A673 (cell line): ENCODE data around the gene CDR2. TPM values are rescaled to one million over a fixed set of nuclear protein-coding genes. Genes with fewer than 3 reads are reported as not detected.
A peak's percentile ranks its signal among the peaks of the same experiment; 100 is the strongest.

Source experiments
- BruUV-seq: library from RNA; stranded (reverse); fragments of 400-500 nt; replicated peaks from 2 replicates; lab custom pipeline; 2021; lab: Mats Ljungman, UMichigan
- CTCF ChIA-PET: fragments of 300-600 bp; sonication (Branson Sonifier 250); formaldehyde crosslinking; loops from one replicate; lab custom pipeline; 2022; ENCODE audit warnings: antibody characterized with exemption; lab: Charles Lee
- POLR2A ChIA-PET: fragments of 300-600 bp; sonication (Branson Sonifier 250); formaldehyde crosslinking; loops from one replicate; lab custom pipeline; 2022; ENCODE audit warnings: antibody characterized with exemption; ENCODE audit not compliant: low non-redundant PET; lab: Charles Lee
- DNase-seq: peaks from one replicate; pipeline ENCODE4 v3.0.0-alpha.2; 2015; ENCODE audit warnings: low spot score
- H3K27ac ChIP-seq: fragments of 200-600 bp; sonication (generic); 2 replicates; pipeline ENCODE4 v1.5.1; 2016; ENCODE audit warnings: mixed run types, low read depth, mild to moderate bottlenecking, mixed read lengths, antibody characterized with exemption, low read length; ENCODE audit not compliant: poor library complexity, severe bottlenecking
- H3K27me3 ChIP-seq: fragments of 200-600 bp; sonication (generic); replicated peaks from 2 replicates; pipeline ENCODE4 v1.6.1; 2017; ENCODE audit warnings: mixed run types, low read depth, mild to moderate bottlenecking, mixed read lengths, antibody characterized with exemption, low read length; ENCODE audit not compliant: insufficient read depth, poor library complexity
- H3K36me3 ChIP-seq: fragments of 200-600 bp; sonication (generic); 2 replicates; pipeline ENCODE4 v1.6.1; 2016; ENCODE audit warnings: mixed run types, mild to moderate bottlenecking, mixed read lengths, antibody characterized with exemption, low read length; ENCODE audit not compliant: insufficient read depth, poor library complexity, severe bottlenecking
- H3K4me1 ChIP-seq: fragments of 200-600 bp; sonication (generic); 2 replicates; pipeline ENCODE4 v1.6.1; 2017; ENCODE audit warnings: mixed run types, mild to moderate bottlenecking, mixed read lengths, antibody characterized with exemption, low read length; ENCODE audit not compliant: insufficient read depth, poor library complexity, severe bottlenecking
- H3K4me3 ChIP-seq: fragments of 200-600 bp; sonication (generic); 2 replicates; pipeline ENCODE4 v1.5.1; 2016; ENCODE audit warnings: low read depth, mixed run types, mild to moderate bottlenecking, mixed read lengths, low read length; ENCODE audit not compliant: poor library complexity, severe bottlenecking
- H3K9me3 ChIP-seq: fragments of 200-600 bp; sonication (generic); 2 replicates; pipeline ENCODE4 v1.6.1; 2016; ENCODE audit warnings: mixed run types, low read depth, mild to moderate bottlenecking, mixed read lengths, antibody characterized with exemption, low read length; ENCODE audit not compliant: poor library complexity, severe bottlenecking
- CTCF ChIP-seq: fragments of 300-800, 200-600 bp; sonication (generic); conservative IDR thresholded peaks from 2 replicates; pipeline ENCODE4 v1.5.1; 2017; ENCODE audit warnings: low read depth, mild to moderate bottlenecking, antibody characterized with exemption, low read length, moderate library complexity, mixed read lengths
- EZH2 ChIP-seq: fragments of 200-600 bp; sonication (generic); IDR thresholded peaks from 2 replicates; pipeline ENCODE4 v1.6.1; 2017; ENCODE audit warnings: borderline replicate concordance, low read depth, mild to moderate bottlenecking, mixed read lengths, antibody characterized with exemption, low read length; ENCODE audit not compliant: poor library complexity, severe bottlenecking
- intact Hi-C: fragments of 100-400 bp; cut with micrococcal nuclease; formaldehyde crosslinking; loops from one replicate; pipeline ENCODE4 v1.10.0; 2022; ENCODE audit not compliant: unreplicated experiment
- total RNA-seq: library from RNA; stranded (reverse); gene quantifications from 2 replicates; pipeline ENCODE4 v1.2.3, GENCODE V29; 2021

The CDR2 gene
- total RNA-seq, 1 experiment from 2014 or later: 40.5 TPM

GRCh38 chr16:22322741-22323140, 51.7 kb downstream of the CDR2 start:
- no peaks in the 10 kb centered on the region for H3K9me3 ChIP-seq
- intact Hi-C loops: loop anchor here (5.0 kb wide), 2 partner anchors 755 to 1165 kb away; partner anchors contain the start of gene LDAF1
- H3K4me3 ChIP-seq: no peak overlapping the region
- ChIA-PET POLR2A (no interaction called here), CTCF (no interaction called here)
- H3K27me3 ChIP-seq: no peaks in the 10 kb centered on the region
- H3K4me1 ChIP-seq: no peaks in the 10 kb centered on the region
- BruUV-seq: no TSS peak
- no peak overlapping the region for H3K27ac ChIP-seq
- H3K36me3 ChIP-seq: peaks cover 37% of the 10 kb centered on the region
- TF ChIP-seq CTCF (no peak), EZH2 (no peak)
- no peak for DNase-seq

- H3K4me1 ChIP-seq: no peaks in the 10 kb centered on the region
- H3K36me3 ChIP-seq: peaks cover 41% of the 10 kb centered on the region
- CTCF ChIA-PET: no interaction called here
- no peak overlapping the region for H3K27ac ChIP-seq
- intact Hi-C loops: loop anchor here (5.0 kb wide), 2 partner anchors 755 to 1165 kb away; partner anchors contain the start of gene LDAF1
- H3K4me3 ChIP-seq: no peak overlapping the region
- BruUV-seq: no TSS peak
- no peak for TF ChIP-seq CTCF
- TF ChIP-seq EZH2: no peak
- POLR2A ChIA-PET: no interaction called here
- no peaks in the 10 kb centered on the region for H3K27me3 ChIP-seq
- no peak for DNase-seq
- H3K9me3 ChIP-seq: no peaks in the 10 kb centered on the region
These were observed 52.4 kb downstream of the CDR2 start for GRCh38 chr16:22322021-22322471.

- peak; percentile 81 for DNase-seq
- BruUV-seq: no TSS peak
These were observed 52.9 kb downstream of the CDR2 start for GRCh38 chr16:22321340-22322001.

More at GRCh38 chr16:22321340-22322001, 52.9 kb downstream of the CDR2 start:
- H3K4me1 ChIP-seq: no peaks in the 10 kb centered on the region
- POLR2A ChIA-PET: no interaction called here
- H3K27ac ChIP-seq: no peak overlapping the region
- H3K4me3 ChIP-seq: no peak overlapping the region
- intact Hi-C loops: loop anchor here (5.0 kb wide), 2 partner anchors 754 to 1164 kb away; partner anchors contain the start of gene LDAF1
- no peaks in the 10 kb centered on the region for H3K27me3 ChIP-seq
- peaks cover 39% of the 10 kb centered on the region for H3K36me3 ChIP-seq
- H3K9me3 ChIP-seq: no peaks in the 10 kb centered on the region
- CTCF ChIA-PET: interaction anchor here (0.5 to 1.1 kb wide), 6 partner anchors 38 to 342 kb away, joined by 3 to 17 read pairs (median 4); no protein-coding TSS in a partner anchor
- TF ChIP-seq EZH2 (no peak), CTCF (peak; percentile 98)
